CD4-positive, alpha-beta T cell treated with Interleukin-6 at 100 ng/mL for 8 hours (primary cell): ENCODE measurements around the gene IQGAP1.
"Not testable (repeated sequence)": the region's sequence is repeated elsewhere in the genome, so short reads cannot be mapped to it uniquely, and the experiment has no call there.

Source experiments
- DNase-seq: peaks from one replicate; pipeline ENCODE4 v3.0.0-alpha.2; 2020; ENCODE audit warnings: mixed read lengths, low spot score

Gene IQGAP1

GRCh38 chr15:90409587-90409986 lies 21.5 kb downstream of the IQGAP1 start:
- not testable (repeated sequence) for DNase-seq

- not testable (repeated sequence) for DNase-seq
Observed at GRCh38 chr15:90410316-90410715, 22.3 kb downstream of the IQGAP1 start.

- no peak for DNase-seq
Observed at GRCh38 chr15:90411176-90411575, 23.1 kb downstream of the IQGAP1 start.

GRCh38 chr15:90412356-90413194 lies 24.5 kb downstream of the IQGAP1 start:
- peak; percentile 13 for DNase-seq

GRCh38 chr15:90413411-90414379 lies 25.7 kb downstream of the IQGAP1 start:
- DNase-seq = no peak

DNA sequence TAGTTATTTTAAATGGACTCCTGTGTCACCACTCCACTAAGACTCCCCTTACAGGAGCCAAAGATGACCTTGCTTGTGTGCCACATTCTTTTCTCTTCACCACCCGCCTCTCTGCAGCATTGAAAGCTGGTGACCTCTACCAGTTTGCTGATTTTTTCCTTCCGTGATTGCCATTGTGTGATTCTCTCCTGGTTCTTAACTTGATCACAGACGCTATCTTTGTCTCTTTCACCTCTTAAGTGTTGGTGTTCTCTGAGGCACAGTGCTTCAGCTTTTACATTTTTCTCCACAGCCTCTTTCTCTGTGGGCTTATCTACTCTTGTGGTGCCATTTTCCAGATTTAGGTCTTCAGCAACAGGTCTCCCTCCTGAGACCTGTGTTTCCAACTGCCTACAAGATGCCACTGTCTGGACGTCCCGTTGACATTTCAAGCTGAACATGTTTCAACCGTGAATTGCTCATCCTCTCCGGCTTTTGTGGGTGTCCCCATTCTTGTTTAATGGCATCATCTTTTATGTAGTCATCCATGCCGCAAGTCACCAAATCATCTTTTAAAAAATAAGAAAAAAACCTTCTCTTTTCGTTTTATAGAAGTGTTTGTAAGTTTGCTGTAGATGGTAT lies 26.5 kb downstream of the IQGAP1 start:
- no peak for DNase-seq

- not testable (repeated sequence) for DNase-seq
Observed at GRCh38 chr15:90416052-90416451, 28.0 kb downstream of the IQGAP1 start.

- DNase-seq = no peak
Observed at GRCh38 chr15:90418627-90419026, 30.6 kb downstream of the IQGAP1 start.

GRCh38 chr15:90419206-90419605 lies 31.2 kb downstream of the IQGAP1 start:
- no peak for DNase-seq

GRCh38 chr15:90419738-90420406 lies 31.8 kb downstream of the IQGAP1 start:
- DNase-seq = no peak

- DNase-seq = no peak
Observed at GRCh38 chr15:90420451-90420850, 32.4 kb downstream of the IQGAP1 start.

- DNase-seq = no peak
Observed at GRCh38 chr15:90421527-90421926, 33.5 kb downstream of the IQGAP1 start.

- DNase-seq = no peak
Observed at GRCh38 chr15:90422043-90422442, 34.0 kb downstream of the IQGAP1 start.

DNA sequence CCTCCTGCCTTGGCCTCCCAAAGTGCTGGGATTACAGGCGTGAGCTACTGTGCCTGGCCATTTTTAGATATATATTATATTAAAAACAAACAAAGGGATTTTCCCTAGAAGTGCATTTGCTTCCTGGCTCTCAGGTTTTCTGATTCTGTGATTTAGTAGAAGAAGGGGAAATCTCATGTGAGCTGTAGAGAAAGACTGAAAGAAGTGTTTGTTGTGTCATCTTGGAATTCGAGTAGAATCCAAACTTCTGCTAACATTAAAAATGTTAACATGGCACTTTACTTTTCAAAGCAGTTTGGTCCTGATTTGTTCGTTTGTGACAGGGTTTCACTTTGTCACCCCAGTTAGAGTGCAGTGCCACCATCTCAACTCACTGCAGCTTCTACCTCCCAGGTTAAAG lies 34.9 kb downstream of the IQGAP1 start:
- no peak for DNase-seq

- no peak for DNase-seq
Observed at GRCh38 chr15:90423801-90424319, 35.8 kb downstream of the IQGAP1 start.

DNA sequence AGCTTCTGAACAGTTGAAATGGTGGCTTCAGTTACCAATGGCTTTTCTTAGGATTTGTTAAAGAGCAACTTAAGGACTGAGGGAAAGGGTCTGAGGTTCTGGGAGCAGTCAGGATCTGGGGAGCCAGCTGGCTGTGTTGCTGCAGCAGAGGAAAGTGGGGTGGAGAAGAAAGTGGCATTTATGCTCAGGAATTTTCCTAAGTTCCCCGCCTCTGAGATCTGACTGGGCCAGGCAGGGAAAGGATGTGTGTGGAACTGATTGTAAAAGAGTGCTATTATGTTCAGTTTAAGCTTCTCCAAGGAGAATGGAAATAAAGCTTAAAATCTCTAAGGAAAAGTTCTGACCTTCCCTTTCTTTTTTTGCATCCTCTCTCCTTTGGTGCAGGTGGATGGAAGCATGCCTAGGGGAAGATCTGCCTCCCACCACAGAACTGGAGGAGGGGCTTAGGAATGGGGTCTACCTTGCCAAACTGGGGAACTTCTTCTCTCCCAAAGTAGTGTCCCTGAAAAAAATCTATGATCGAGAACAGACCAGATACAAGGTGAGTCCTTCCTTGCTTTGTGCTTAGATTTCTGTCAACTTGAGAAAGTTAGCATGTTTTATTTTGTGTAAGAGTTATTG lies 37.8 kb downstream of the IQGAP1 start:
- DNase-seq = no peak

DNA sequence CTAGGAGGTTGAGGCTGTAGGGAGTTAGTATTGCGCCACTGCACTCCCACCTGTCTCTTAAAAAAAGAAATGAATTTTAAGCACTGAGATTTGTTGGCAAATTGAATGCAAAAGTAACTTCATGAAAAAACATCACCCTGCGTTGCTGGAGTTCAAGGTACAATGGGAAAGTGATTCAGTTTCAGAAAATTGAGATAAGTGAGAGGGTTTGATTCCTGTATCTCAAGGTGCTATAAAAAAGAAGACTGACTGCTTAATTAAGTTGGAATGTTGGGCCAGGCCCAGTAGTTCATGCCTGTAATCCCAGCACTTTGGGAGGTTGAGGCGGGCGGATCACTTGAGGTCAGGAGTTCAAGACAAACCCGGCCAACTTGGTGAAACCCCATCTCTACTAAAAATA lies 39.1 kb downstream of the IQGAP1 start:
- DNase-seq = no peak

GRCh38 chr15:90432253-90432652 lies 44.2 kb downstream of the IQGAP1 start:
- no peak for DNase-seq

DNA sequence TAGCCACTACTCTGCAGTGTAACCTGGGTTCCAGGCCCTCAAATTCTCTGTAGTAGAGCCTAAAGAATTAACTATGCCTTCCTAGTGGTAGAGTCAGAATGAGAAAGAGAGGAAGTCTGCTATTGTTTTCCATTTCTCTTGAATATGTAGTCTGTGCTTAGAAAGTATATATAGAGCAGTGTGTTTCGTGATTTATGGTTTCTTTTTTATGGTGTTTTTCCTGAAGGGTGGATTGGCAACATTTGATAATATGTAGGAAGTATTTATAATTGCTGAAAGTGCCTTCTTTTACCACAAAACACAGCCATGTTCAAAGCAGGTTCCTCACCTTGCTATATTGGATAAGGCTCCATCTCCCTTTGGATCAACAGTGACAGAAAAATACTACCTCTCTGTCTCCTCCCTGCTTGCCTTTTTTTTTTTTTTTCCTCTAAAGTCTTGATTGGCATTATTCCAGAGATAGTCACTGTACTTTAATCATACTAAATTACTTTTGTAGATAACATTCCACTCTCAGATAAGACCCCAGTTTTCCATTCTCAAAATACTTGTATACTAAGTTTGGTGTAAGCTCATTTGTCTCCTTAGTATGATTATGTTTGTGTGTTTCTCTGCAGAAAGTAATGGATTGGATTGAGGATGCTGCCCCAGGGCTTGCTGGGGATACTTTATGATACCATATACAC lies 47.8 kb downstream of the IQGAP1 start:
- no peak for DNase-seq

GRCh38 chr15:90436952-90437351 lies 48.9 kb downstream of the IQGAP1 start:
- no peak for DNase-seq

GRCh38 chr15:90437516-90437915 lies 49.5 kb downstream of the IQGAP1 start:
- DNase-seq = no peak
